Hippocampal formation (tissue), 2 donors: Measurements from ENCODE around the gene FAM20C.
"Not testable (repeated sequence)": the region's sequence is repeated elsewhere in the genome, so short reads cannot be mapped to it uniquely, and the experiment has no call there.

Source experiments
- DNase-seq, 2 donors: peaks; one replicate each; lab custom pipeline; 2025; lab: John Stamatoyannopoulos, UW

Gene FAM20C

DNA sequence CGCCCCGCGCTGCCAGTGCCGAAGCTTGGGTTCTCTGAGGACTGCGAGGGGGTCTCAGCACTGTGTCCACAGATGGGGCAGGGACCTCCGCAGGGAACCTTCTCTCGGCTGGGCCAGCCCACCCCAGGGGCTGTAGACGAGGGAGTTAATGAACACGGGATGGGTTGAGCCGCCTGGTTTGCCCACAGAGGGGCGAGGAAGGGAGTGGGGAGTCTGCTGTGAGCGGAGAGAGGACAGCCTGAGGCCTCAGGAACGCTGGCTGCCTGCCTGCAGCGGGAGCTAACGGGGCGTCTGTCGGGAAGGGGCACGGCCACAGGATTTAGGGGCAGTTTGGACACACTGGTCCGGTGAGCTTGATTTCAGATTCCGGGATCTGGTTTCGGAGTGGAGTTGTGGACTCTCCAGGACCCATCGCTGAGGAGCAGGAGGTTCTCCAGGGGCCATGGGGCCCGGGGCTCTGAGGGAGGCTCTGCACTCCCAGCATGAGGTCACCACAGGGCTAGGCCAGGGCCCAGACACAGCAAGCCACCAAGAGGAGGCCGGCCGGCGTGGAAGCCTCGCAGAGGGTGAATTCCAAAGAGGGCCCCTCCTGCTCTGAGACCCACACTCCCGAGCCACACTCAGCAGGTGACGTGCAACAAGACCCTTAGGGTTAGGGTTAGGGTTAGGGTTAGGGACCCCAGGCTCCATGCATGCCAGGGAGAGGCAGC is 19.0 kb upstream of the FAM20C start:
- no peak for DNase-seq

GRCh38 chr7:174716-175115 is 17.7 kb upstream of the FAM20C start:
- DNase-seq: no peak

- DNase-seq: no peak
These were observed 16.4 kb upstream of the FAM20C start for GRCh38 chr7:175955-176354.

DNA sequence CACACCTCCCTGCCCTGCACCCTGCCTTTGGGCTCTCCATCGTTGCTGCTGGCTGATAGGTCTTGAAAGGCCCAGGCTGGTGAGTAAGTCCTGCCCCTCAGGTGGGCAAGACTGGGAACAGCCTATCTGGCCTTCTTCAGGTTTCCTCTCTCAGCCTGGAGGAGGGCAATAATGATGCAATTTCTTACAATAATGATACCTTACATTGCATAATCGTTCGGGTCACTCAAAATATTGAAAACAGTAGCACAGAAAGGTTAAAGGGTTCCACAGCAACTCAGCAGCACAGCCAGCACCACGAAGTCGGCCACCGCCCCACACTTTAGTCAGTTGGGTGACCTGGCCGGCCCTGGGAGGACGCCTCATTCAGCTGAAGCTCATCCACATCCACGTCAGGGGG is 16.0 kb upstream of the FAM20C start:
- no peak for DNase-seq

- no peak for DNase-seq
These were observed 15.4 kb upstream of the FAM20C start for GRCh38 chr7:176786-177459.

DNA sequence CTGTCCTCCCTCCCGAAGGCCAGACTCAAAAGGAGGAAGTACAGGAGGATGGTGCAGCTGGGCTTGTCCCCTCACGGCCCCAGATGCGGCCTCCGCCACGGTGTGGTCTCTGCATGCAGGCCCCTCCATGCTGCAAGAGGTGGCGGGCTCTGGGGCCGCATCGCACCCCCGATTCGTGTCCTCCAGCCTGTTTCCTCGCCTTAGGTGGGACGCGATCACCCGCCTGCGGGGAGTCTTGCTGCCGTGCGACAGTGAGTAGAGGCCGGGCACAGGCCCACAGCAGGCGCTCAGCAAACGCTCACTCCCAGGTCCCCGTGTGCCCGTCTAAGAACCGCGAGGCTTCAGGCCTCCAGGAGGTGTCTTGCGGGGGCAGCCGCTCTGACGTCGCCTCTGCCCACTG is 13.9 kb upstream of the FAM20C start:
- DNase-seq: no peak

DNA sequence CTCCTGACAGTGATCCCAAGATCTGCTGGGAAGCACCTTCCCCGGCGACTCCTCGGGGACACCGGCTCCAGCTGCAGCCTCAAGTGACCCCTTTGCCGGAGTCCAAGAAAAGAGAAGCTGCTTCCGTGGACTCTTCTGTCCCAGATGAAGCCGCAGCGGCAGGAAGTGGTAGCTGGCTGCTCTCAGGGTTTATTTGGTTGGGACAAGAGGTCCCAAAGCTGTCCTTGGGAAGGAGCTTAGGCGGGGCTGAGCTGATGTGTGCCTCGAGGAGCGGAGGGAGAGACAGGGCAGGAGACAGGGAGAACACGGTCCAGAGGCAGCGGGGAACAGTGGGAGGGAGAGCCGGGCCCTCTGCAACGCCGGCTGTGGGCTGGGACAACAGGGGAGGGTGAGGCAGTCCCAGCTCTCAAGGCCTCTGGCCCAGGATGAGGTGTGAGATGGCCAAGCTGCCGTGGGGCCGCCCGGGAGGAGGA is 13.1 kb upstream of the FAM20C start:
- no peak for DNase-seq

GRCh38 chr7:179948-180694 is 12.2 kb upstream of the FAM20C start:
- DNase-seq: no peak

DNA sequence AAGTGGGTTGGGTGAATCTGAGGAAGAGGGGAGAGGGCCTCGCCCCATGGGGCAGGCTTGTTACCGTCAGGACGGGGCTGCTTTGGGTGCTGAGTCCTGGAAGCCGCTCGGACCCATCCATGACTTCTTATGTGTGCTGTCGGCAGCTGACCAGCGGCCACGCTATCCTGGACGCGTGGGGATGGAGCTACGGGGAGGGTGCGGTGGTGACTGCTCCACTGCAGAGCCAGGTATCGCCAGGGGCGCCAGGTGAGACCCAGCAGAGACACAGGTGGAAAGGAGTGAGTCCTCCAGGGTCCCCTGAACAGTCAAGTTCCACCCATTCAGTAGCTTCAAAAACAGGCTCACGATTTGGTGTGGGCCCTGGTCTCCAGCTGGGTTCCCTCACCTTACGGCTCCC is 10.6 kb upstream of the FAM20C start:
- DNase-seq: no peak

DNA sequence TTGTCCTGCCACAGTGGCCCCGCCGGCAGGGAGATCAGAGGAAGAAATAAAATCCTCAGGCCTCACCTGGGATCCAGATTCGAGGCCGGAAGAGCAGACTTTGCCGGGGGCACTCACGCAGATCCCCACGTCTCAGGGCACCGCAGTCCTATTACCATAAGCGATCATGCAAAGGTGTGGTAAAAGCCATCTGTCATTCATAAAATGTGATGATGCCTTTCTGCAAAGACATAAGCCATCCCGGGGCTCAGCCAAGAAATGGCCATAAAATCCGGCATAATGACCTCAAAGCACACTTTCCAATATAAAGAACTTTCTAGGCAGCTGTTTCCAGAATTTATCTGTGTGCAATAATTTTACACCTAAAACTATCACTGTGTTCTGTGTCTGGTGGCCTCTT is 9.9 kb upstream of the FAM20C start:
- DNase-seq: not testable (repeated sequence)

DNA sequence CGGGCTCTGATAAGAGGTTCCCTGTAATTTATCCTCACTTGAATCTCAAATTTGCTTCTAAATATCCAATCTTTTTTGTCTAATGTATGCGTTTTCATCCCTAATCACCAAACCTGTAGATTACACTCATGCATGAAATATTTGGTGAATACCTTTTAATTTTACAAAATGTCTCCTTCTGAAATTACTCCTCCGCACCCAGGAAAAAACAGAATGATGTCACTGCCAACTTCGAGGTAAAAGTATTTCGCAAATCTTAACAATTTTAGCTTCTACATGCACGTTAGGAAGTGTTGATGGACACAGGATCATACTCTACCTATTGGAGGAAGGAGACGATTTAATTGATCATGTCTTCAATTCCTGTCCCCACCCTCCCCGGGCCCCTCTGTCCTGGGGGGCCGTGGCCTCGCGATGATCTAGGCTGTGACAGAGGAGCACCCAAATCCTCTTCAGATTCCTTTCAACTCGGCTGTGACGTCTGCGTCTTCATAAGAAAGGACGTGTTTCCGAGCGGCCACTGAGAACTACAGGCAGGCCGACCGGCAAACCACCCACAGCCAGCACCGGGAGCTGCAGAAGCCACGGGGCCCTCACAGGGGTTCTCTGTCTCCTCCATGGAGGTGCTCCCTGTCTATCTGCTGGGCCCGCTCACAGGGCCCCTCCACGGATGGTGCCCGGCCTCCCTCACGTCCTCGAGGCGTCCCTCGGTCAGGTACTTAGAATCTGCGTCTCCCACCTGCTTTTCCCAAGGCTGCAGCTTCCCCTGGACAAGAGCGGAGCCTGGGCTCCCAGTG is 8.7 kb upstream of the FAM20C start:
- DNase-seq: no peak

- no peak for DNase-seq
These were observed 7.8 kb upstream of the FAM20C start for GRCh38 chr7:184294-185264.

DNA sequence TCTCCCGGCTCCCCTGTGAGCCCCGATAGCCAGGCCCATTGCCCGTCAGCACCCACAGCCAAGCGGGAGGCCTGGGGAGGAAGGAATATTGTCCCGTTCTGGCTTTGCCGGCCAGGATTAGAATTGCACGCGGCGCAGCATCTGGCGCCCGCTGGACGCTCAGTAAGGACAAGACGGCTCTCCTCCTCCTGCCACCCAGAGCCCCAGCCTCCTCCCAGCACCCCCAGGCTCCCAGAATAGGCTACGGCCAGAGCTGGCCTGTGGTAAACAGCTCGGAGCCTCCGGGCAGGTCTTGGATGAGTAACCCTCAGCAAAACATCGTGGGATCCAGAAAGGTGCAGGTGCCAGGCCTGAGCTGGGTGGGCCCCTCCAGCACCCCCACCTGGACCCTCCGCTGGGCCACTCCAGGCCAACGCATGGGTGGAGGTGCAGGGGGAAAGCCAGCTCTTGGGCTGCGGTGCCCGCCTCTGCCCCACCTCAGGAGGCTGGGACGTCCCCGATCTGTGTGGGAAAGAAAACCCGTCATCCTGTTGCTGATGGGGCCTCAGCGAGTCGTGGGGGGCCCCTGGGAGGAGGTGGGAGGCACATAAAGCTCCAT is 5.8 kb upstream of the FAM20C start:
- DNase-seq: no peak

GRCh38 chr7:187227-187927 is 5.0 kb upstream of the FAM20C start:
- DNase-seq: no peak

- DNase-seq: no peak
These were observed 4.2 kb upstream of the FAM20C start for GRCh38 chr7:188174-188573.

DNA sequence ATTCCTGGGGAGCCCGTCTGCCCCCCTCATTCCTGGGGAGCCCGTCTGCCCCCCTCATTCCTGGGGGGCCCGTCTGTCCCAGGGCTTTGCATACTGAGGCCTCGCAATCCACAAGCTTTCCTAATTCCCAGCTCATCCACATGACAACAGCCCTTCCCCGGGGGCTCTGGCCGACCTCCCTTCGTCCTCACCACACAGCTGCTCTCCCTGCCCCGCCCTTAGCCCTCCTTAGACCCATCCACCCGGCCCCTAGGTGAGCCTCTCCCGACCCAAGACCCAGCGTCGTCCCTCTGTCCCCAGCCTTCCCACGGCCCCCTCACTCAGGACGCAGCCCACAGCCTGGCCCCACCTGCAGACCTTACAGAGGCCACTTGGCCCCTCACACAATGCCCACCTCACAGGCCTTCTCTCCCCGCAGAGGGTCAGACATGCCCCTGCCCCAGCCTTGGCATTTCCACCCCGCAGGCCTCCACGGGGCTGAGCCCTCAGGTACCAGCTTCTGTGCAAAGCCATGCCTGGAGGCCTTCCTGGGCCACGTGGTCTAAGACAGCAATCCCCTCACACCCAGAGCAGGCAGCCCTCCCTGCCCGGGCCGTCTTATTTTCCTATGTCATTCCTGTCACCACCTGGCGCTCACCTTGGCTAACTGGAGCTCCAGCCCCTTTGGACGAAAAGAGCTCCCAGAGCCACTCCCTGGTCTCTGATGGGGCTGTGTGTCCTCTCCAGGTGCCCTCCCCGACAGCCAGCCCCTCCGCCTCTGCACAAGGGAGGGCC is 3.5 kb upstream of the FAM20C start:
- DNase-seq: no peak

DNA sequence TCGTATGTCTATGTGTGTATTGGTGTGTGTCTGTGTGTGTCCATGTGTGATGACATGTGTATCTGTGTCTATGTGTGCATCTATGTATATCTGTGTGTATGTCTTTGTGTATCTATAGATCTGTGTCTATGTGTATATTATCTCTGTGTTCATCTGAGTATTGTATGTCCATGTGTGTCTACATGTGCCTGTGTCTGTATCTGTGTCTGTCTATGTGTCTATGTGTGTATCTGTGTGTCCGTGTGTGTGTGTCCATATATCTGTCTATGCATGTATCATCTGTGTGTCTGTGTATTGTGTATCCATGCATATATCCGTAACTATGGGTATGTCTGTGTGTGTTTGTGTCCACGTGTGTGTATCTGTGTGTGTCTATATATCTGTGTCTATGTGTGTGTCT is 2.7 kb upstream of the FAM20C start:
- no peak for DNase-seq

DNA sequence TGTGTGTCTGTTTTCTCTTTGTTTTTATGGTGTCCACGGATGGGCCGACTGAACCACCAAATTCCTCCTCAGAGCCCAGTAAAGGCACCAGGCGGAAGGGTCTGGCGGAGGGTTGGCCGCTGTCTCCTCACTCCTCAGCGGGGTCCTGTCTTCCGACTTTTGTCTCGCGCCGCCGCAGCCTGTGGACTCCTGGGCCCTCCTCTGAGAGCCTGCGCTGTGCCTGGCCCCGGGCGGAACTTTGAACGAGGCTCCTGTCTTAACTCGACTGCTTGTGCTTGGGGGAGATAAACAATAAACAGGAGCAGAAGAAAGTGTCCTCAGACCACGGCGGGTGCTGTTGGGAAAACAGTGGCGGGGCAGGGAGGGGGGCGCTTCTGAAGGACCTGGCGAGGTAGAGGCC is 2.2 kb upstream of the FAM20C start:
- DNase-seq: no peak
